GM18951 (cell line): ENCODE data around the gene DMBT1.

Source experiments
- POLR2A ChIP-seq: IDR thresholded peaks from 4 replicates; pipeline ENCODE4 v1.6.1; 2011; ENCODE audit warnings: mild to moderate bottlenecking; ENCODE audit not compliant: insufficient read length, insufficient read depth; ENCODE audit errors: extremely low read depth
- in situ Hi-C: fragments of 300-500 bp; cut with MboI; formaldehyde crosslinking; loops from one replicate; pipeline ENCODE4 v1.12.0; 2022; ENCODE audit warnings: low sequenced_read_pairs, mixed read lengths, inconsistent platforms; ENCODE audit not compliant: unreplicated experiment

DMBT1 gene

GRCh38 chr10:122669045-122669444 is 108.5 kb downstream of the DMBT1 start:
- in situ Hi-C loops, result no loop called here
- TF ChIP-seq POLR2A, result no peak

DNA sequence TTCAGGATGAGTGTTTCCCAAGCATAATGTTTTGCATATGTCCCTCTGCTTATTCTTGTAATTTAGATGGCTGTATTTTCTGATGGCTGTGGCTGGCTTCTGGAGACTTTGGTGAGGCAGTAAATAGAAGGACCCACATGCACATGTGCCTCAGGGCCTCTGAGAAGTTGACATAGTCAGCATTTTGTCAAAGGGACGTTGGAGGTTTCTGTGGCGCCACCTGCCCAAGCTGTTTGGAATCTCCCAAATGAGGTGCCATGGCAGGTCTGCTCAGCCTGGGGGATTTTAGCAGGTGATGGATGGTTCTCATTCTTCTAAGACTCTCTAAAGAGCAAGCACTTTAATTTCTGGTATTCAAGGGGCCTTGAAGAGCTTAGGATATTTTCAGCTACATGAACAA is 109.3 kb downstream of the DMBT1 start:
- TF ChIP-seq POLR2A, result no peak
- in situ Hi-C loops, result no loop called here

DNA sequence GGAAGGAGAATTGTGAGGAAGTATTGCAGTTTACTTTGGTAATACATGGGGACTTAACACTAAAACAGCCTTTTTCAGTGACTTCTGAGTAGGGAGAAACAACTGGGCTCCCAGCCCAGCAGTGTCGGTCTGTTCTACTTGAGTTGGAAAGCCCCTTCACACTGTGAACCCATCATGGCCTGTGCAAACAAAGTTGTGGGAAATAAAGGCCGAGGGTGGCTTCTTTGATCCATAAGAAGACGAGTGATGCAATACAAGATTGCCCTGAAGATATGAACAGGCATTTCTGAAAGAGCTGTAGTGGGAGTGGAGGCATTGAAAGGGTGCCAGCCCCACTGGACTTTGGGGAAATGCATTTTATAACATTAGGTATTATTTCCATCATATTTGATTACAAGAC is 110.8 kb downstream of the DMBT1 start:
- no peak for TF ChIP-seq POLR2A
- in situ Hi-C loops, result no loop called here

GRCh38 chr10:122672655-122673054 is 112.1 kb downstream of the DMBT1 start:
- in situ Hi-C loops, result no loop called here
- no peak for TF ChIP-seq POLR2A

- in situ Hi-C loops, result no loop called here
- no peak for TF ChIP-seq POLR2A
These were observed 112.7 kb downstream of the DMBT1 start for GRCh38 chr10:122673269-122673668.

DNA sequence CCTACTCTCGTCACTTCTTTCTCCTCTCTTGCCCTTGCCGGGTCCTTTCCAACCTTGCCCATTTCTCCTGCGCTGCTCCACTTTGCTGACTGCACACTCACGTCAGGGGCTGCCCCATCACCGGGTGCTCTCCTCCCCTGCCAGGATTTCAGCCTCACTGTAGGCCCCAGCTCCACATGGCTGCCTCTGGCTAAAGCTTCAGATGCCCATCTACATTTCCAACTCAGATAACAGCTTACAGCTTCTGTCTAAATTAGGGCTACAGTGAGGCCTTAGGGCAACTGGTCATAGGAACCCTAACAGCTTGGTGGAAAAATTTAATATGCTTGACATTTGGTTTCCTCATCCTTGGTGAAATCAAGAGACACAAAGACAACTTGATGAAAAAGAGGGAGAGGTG is 113.2 kb downstream of the DMBT1 start:
- no peak for TF ChIP-seq POLR2A
- in situ Hi-C loops, result no loop called here

DNA sequence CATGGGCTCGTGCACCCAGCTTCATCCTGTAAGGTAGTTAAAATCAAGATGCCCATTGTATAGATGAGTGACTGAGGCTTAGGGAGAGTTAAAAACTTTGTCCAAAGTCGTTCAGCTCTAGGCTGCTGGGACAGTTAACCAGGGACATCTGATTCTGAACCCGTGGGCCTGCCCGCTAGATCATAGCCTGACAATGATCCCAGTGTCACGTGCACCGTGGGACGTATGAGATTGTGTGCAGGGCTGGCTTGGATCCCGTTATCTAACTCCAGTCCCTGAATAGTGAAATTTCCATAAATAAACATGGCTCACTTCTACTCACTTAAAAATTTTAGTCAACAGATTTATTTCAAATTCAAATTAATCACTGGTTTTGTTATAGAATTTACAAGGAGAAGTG is 114.2 kb downstream of the DMBT1 start:
- in situ Hi-C loops, result no loop called here
- TF ChIP-seq POLR2A, result no peak

DNA sequence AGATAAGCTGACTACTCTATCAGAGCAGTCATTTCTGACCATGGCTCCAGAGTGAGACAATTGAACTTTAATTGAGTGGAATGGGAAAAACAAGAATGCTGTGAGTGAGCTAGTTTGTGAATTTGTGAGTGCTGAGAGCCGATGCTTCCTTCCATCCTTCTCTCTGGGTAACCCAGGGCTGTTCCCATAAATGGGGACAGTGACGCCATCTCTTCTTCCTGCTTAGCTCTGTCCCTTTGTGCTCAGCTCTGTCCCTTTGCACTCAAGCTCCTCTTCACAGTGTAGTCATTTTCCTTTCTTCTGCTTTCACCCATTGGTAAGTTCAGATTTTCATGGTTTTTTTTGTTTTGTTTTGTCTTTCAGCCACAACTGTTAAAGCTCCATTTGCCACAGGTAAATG is 114.7 kb downstream of the DMBT1 start:
- in situ Hi-C loops, result no loop called here
- TF ChIP-seq POLR2A, result no peak

DNA sequence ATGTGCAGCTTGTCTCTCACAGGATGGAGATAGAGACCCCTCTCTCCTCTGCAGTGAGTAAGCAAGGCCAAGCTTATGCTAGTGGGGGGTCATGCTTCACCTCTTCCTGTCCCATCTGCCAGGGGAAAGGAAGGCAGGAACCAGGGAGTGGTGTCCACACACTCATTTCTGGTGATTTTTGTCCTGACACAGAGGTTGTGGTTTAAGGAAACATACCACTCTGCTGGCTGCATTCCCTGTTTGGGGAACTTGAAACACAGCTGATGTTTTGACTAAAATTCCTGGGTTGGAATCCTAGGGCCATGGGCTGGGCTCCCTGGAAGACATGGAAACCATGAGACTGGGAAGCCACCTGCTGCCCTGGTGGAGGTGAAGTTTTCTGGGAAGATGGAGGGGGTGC is 117.7 kb downstream of the DMBT1 start:
- no peak for TF ChIP-seq POLR2A
- in situ Hi-C loops, result no loop called here

- TF ChIP-seq POLR2A, result no peak
- in situ Hi-C loops, result no loop called here
These were observed 122.0 kb downstream of the DMBT1 start for GRCh38 chr10:122682522-122682921.

- in situ Hi-C loops, result no loop called here
- TF ChIP-seq POLR2A, result no peak
These were observed 127.9 kb downstream of the DMBT1 start for GRCh38 chr10:122688293-122688989.

DNA sequence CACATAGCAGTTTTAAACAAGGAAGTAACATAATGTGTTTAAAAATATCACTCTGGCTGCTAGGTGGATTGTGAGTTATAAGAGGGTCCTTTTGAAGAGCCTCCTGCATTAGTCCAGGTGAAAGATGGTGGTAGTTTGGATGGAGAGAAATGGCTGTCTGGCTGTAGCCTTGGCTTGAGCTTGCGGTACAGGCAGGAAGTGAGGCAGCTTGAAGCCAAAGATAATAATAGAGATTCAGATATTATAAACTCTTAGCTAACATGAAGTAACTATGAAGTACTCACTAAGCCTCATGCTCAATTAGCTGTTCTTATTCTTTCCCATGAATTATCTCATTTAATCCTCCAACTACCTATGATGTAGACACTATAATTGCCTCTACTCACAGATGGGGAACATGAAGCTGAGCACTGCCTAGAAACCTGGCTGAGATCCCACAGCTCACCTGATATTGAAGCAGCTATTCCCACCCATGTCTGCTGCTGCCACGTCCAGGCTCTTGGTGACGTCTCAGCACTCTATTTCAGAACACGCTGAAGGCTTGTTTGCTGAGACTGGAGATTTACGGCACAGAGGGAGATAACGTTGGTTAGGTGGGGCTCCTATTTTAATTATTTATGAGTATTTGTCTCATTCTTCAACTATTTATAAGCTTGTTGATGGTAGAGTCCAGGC is 128.7 kb downstream of the DMBT1 start:
- in situ Hi-C loops, result no loop called here
- no peak for TF ChIP-seq POLR2A

DNA sequence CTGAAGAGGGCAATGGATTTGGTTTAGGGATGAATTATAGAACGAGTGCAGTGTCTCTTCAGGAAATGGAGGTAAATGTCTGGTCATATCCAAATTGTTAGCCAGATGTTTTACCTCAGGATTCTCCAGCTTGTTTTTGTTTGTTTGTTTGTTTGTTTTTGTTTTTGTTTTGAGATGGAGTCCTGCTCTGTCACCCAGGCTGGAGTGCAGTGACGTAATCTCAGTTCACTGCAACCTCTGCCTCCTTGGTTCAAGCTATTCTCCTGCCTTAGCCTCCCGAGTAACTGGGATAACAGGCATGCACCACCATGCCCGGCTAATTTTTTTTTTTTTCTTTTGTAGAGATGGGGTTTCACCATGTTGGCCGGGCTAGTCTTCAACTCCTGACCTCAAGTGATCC is 132.2 kb downstream of the DMBT1 start:
- in situ Hi-C loops, result no loop called here
- no peak for TF ChIP-seq POLR2A
